ENCODE data around the gene NTRK3.

The NTRK3 gene

GRCh38 chr15:87967951-87968350 lies 288.6 kb downstream of the NTRK3 start:
- DNase-seq, result no peak

GRCh38 chr15:87965304-87965703 lies 291.2 kb downstream of the NTRK3 start:
- DNase-seq, result no peak

- DNase-seq, result no peak
Measured at GRCh38 chr15:87962428-87962827, 294.1 kb downstream of the NTRK3 start.

GRCh38 chr15:87961851-87962420 lies 294.6 kb downstream of the NTRK3 start:
- no peak for DNase-seq

- DNase-seq, result no peak
Measured at GRCh38 chr15:87959662-87960061, 296.9 kb downstream of the NTRK3 start.

GRCh38 chr15:87959080-87959479 lies 297.5 kb downstream of the NTRK3 start:
- DNase-seq, result no peak

GRCh38 chr15:87955284-87955909 lies 301.1 kb downstream of the NTRK3 start:
- DNase-seq, result no peak

- DNase-seq, result no peak
Measured at GRCh38 chr15:87954793-87955192, 301.7 kb downstream of the NTRK3 start.

- no peak for DNase-seq
Measured at GRCh38 chr15:87952736-87953287, 303.7 kb downstream of the NTRK3 start.

- DNase-seq, result no peak
Measured at GRCh38 chr15:87949575-87950223, 306.8 kb downstream of the NTRK3 start.

- DNase-seq, result no peak
Measured at GRCh38 chr15:87949151-87949574, 307.4 kb downstream of the NTRK3 start.

GRCh38 chr15:87947560-87947959 lies 309.0 kb downstream of the NTRK3 start:
- DNase-seq, result no peak

GRCh38 chr15:87945246-87945645 lies 311.3 kb downstream of the NTRK3 start:
- DNase-seq, result no peak

- no peak for DNase-seq
Measured at GRCh38 chr15:87944691-87945090, 311.8 kb downstream of the NTRK3 start.

GRCh38 chr15:87944050-87944449 lies 312.5 kb downstream of the NTRK3 start:
- DNase-seq, result no peak

- no peak for DNase-seq
Measured at GRCh38 chr15:87943626-87944025, 312.9 kb downstream of the NTRK3 start.

- DNase-seq, result no peak
Measured at GRCh38 chr15:87942316-87942715, 314.2 kb downstream of the NTRK3 start.

GRCh38 chr15:87941606-87942005 lies 314.9 kb downstream of the NTRK3 start:
- no peak for DNase-seq

GRCh38 chr15:87940768-87941167 lies 315.8 kb downstream of the NTRK3 start:
- no peak for DNase-seq

- no peak for DNase-seq
Measured at GRCh38 chr15:87939848-87940457, 316.6 kb downstream of the NTRK3 start.

- no peak for DNase-seq
Measured at GRCh38 chr15:87938031-87938430, 318.5 kb downstream of the NTRK3 start.

- no peak for DNase-seq
Measured at GRCh38 chr15:87935583-87935982, 321.0 kb downstream of the NTRK3 start.

- no peak for DNase-seq
Measured at GRCh38 chr15:87931584-87931983, 325.0 kb downstream of the NTRK3 start.

- DNase-seq, result no peak
Measured at GRCh38 chr15:87930457-87930856, 326.1 kb downstream of the NTRK3 start.
